OCI-LY1 (cell line): ENCODE results near the gene GALNT13.

Source experiments
- H2AFZ ChIP-seq: fragments of 200-600 bp; sonication (generic), shearing (Covaris generic); 2 replicates; pipeline ENCODE4 v1.6.0; 2014; ENCODE audit warnings: antibody characterized with exemption, mild to moderate bottlenecking, low read length
- H3F3A ChIP-seq: fragments of 200-600 bp; sonication (generic), shearing (Covaris generic); 2 replicates; pipeline ENCODE4 v1.6.0; 2014; ENCODE audit warnings: mild to moderate bottlenecking, antibody characterized with exemption, low read length, moderate library complexity; ENCODE audit not compliant: insufficient read depth
- H3K27ac ChIP-seq: fragments of 200-600 bp; sonication (generic); 2 replicates; pipeline ENCODE4 v1.5.1; 2014; ENCODE audit warnings: low read length, mixed run types, mild to moderate bottlenecking, low read depth; ENCODE audit not compliant: poor library complexity, severe bottlenecking
- H3K27me3 ChIP-seq: fragments of 200-600 bp; sonication (generic); 2 replicates; pipeline ENCODE4 v1.6.0; 2014; ENCODE audit warnings: antibody characterized with exemption, mild to moderate bottlenecking, low read length, moderate library complexity; ENCODE audit not compliant: insufficient read depth
- H3K36me3 ChIP-seq: fragments of 200-600 bp; sonication (generic); 2 replicates; pipeline ENCODE4 v1.6.1; 2014; ENCODE audit warnings: mild to moderate bottlenecking, antibody characterized with exemption, low read length, moderate library complexity, mixed read lengths; ENCODE audit not compliant: insufficient read depth
- H3K4me1 ChIP-seq: fragments of 200-600 bp; sonication (generic); 2 replicates; pipeline ENCODE4 v1.5.1; 2014; ENCODE audit warnings: mild to moderate bottlenecking, low read length, moderate library complexity; ENCODE audit not compliant: insufficient read depth, severe bottlenecking
- H3K4me2 ChIP-seq: fragments of 200-600 bp; sonication (generic), shearing (Covaris generic); 2 replicates; pipeline ENCODE4 v1.6.1; 2014; ENCODE audit warnings: low read length
- H3K4me3 ChIP-seq: fragments of 200-600 bp; sonication (generic); 2 replicates; pipeline ENCODE4 v1.5.1; 2014; ENCODE audit warnings: low read length, low read depth, mild to moderate bottlenecking, mixed read lengths; ENCODE audit not compliant: poor library complexity, severe bottlenecking
- H3K79me2 ChIP-seq: fragments of 200-600 bp; shearing (Covaris generic); 2 replicates; pipeline ENCODE4 v1.6.1; 2016; ENCODE audit warnings: mixed run types, low read length, mixed read lengths; ENCODE audit not compliant: insufficient read depth
- H3K9ac ChIP-seq: fragments of 200-600 bp; sonication (generic), shearing (Covaris generic); 2 replicates; pipeline ENCODE4 v1.6.1; 2014; ENCODE audit warnings: mild to moderate bottlenecking, low read length, mixed read lengths
- H3K9me2 ChIP-seq: fragments of 200-600 bp; sonication (generic), shearing (Covaris generic); 2 replicates; pipeline ENCODE4 v1.6.1; 2014; ENCODE audit warnings: low read depth, mild to moderate bottlenecking, low read length, mixed read lengths
- H3K9me3 ChIP-seq: fragments of 200-600 bp; shearing (Covaris generic); 2 replicates; pipeline ENCODE4 v1.6.1; 2014; ENCODE audit warnings: low read length, mixed read lengths
- H4K20me1 ChIP-seq: fragments of 200-600 bp; sonication (generic), shearing (Covaris generic); 2 replicates; pipeline ENCODE4 v1.6.0; 2016; ENCODE audit warnings: mild to moderate bottlenecking, low read length; ENCODE audit not compliant: insufficient read depth
- EZH2 ChIP-seq: fragments of 200-600 bp; sonication (generic), shearing (Covaris generic); IDR thresholded peaks from 2 replicates; pipeline ENCODE4 v1.8.0; 2017; ENCODE audit warnings: borderline replicate concordance, mixed run types, mild to moderate bottlenecking, antibody characterized with exemption, low read length, moderate library complexity, mixed read lengths
- TF ChIP-seq, protein P1 (sequence below): fragments of 200-600 bp; sonication (generic), shearing (Covaris generic); IDR thresholded peaks from 2 replicates; pipeline ENCODE4 v1.5.1; 2017; ENCODE audit warnings: mild to moderate bottlenecking, antibody characterized with exemption, low read length, moderate library complexity, mixed read lengths

Gene GALNT13

DNA sequence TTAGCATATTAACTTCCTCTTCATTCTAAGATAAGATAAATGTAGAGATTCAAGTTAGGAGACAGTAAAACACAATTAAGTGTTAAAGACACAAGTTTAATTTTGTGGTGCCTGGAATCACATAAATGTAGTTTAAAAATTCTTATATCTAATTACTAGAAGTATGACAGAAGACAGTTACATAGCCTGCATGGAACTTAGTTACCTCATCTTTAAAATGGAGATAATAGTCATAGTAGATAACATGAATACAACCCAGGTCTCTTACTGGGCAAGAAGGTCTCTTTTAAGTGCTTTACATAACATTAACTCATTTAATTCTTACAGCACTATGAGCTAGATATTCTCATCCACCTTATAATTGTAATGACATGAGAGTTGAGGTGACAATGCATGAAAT is 15.1 kb downstream of the GALNT13 start:
- no peak for TF ChIP-seq EZH2
- TF ChIP-seq, protein P1, sequence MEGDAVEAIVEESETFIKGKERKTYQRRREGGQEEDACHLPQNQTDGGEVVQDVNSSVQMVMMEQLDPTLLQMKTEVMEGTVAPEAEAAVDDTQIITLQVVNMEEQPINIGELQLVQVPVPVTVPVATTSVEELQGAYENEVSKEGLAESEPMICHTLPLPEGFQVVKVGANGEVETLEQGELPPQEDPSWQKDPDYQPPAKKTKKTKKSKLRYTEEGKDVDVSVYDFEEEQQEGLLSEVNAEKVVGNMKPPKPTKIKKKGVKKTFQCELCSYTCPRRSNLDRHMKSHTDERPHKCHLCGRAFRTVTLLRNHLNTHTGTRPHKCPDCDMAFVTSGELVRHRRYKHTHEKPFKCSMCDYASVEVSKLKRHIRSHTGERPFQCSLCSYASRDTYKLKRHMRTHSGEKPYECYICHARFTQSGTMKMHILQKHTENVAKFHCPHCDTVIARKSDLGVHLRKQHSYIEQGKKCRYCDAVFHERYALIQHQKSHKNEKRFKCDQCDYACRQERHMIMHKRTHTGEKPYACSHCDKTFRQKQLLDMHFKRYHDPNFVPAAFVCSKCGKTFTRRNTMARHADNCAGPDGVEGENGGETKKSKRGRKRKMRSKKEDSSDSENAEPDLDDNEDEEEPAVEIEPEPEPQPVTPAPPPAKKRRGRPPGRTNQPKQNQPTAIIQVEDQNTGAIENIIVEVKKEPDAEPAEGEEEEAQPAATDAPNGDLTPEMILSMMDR, result no peak
- H4K20me1 ChIP-seq, result no peaks in the 10 kb centered on the region
- no peaks in the 10 kb centered on the region for H3F3A ChIP-seq
- H3K27me3 ChIP-seq, result no peaks in the 10 kb centered on the region
- no peaks in the 10 kb centered on the region for H3K79me2 ChIP-seq
- H3K9ac ChIP-seq, result no peak overlapping the region
- no peak overlapping the region for H3K4me2 ChIP-seq
- no peak overlapping the region for H2AFZ ChIP-seq
- H3K27ac ChIP-seq, result no peak overlapping the region
- no peaks in the 10 kb centered on the region for H3K9me3 ChIP-seq
- no peaks in the 10 kb centered on the region for H3K36me3 ChIP-seq
- no peaks in the 10 kb centered on the region for H3K4me1 ChIP-seq
- H3K4me3 ChIP-seq, result no peak overlapping the region
- H3K9me2 ChIP-seq, result no peaks in the 10 kb centered on the region

DNA sequence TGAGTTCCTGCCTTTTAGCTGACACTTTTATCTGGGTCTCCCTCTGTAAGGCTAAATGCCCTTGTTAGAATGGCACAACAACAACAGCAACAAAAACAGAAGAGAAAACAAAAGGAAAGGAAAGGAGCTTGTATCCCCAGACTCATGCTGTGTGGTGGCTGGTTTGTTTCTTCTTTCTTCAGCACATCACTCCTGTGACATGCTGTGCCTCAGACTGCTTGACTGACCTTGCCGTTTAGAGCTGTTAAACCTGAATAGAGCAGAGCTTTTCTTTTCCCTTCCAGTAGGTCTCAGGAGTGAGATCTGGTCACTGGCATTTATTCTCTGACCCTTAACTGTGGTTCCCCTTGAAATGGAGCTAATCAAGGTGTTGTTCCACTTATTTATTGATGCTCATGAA is 18.9 kb downstream of the GALNT13 start:
- no peaks in the 10 kb centered on the region for H3K36me3 ChIP-seq
- H3K79me2 ChIP-seq, result no peaks in the 10 kb centered on the region
- H3K4me2 ChIP-seq, result no peak overlapping the region
- TF ChIP-seq EZH2, result no peak
- TF ChIP-seq, protein P1, result no peak
- no peak overlapping the region for H3K27ac ChIP-seq
- no peak overlapping the region for H3K9ac ChIP-seq
- no peak overlapping the region for H3K4me3 ChIP-seq
- no peaks in the 10 kb centered on the region for H3K9me3 ChIP-seq
- no peaks in the 10 kb centered on the region for H3K27me3 ChIP-seq
- H3K4me1 ChIP-seq, result no peaks in the 10 kb centered on the region
- H3F3A ChIP-seq, result no peaks in the 10 kb centered on the region
- H2AFZ ChIP-seq, result no peak overlapping the region
- H4K20me1 ChIP-seq, result no peaks in the 10 kb centered on the region
- no peaks in the 10 kb centered on the region for H3K9me2 ChIP-seq

DNA sequence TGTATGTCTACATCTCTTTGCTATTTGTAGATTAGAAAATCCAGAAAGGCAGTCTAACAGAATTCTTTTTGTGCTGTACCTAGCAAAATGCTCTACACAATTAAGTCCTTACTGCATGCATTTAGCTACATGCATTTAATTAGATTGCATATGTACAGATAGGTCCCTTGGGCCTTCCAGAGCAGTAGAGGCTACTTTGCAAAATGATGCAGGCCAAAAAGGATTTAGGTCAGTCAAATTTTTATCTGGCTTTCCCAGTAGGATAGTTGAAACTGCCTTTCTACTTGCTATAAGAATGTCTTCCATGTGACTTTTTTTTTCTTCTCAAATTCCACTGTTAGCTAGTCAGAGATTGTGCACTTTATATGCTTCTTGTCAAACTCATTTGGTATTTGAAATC is 19.3 kb downstream of the GALNT13 start:
- no peak overlapping the region for H2AFZ ChIP-seq
- no peaks in the 10 kb centered on the region for H3K79me2 ChIP-seq
- H3K9ac ChIP-seq, result no peak overlapping the region
- H3K4me1 ChIP-seq, result no peaks in the 10 kb centered on the region
- H3K4me3 ChIP-seq, result no peak overlapping the region
- TF ChIP-seq EZH2, result no peak
- TF ChIP-seq, protein P1, result no peak
- no peak overlapping the region for H3K4me2 ChIP-seq
- no peaks in the 10 kb centered on the region for H3K9me3 ChIP-seq
- no peaks in the 10 kb centered on the region for H4K20me1 ChIP-seq
- no peaks in the 10 kb centered on the region for H3K9me2 ChIP-seq
- no peaks in the 10 kb centered on the region for H3F3A ChIP-seq
- H3K36me3 ChIP-seq, result no peaks in the 10 kb centered on the region
- no peaks in the 10 kb centered on the region for H3K27me3 ChIP-seq
- no peak overlapping the region for H3K27ac ChIP-seq
